H9 (cell line): ENCODE data around the gene MYOCD. TPM values are rescaled to one million over a fixed set of nuclear protein-coding genes. Genes with fewer than 3 reads are reported as not detected.

Source experiments
- DNase-seq: peaks from one replicate; pipeline ENCODE4 v3.0.0-alpha.2; 2017
- H2AFZ ChIP-seq: one replicate; pipeline ENCODE4 v1.6.1; 2013; ENCODE audit warnings: mild to moderate bottlenecking, low read length, control low read depth, moderate library complexity
- H2AK5ac ChIP-seq: 2 replicates; pipeline ENCODE4 v1.6.1; 2013; ENCODE audit warnings: low read length, control low read depth, mixed read lengths; ENCODE audit not compliant: insufficient read length
- H2BK120ac ChIP-seq: one replicate; pipeline ENCODE4 v1.6.1; 2013; ENCODE audit warnings: low read depth, mild to moderate bottlenecking, low read length, control low read depth, inconsistent platforms; ENCODE audit not compliant: poor library complexity, severe bottlenecking
- H2BK12ac ChIP-seq: 2 replicates; pipeline ENCODE4 v1.6.1; 2013; ENCODE audit warnings: low read length, control low read depth, mixed read lengths, low read depth; ENCODE audit not compliant: insufficient read length
- H2BK15ac ChIP-seq: 2 replicates; pipeline ENCODE4 v1.6.1; 2013; ENCODE audit warnings: low read depth, low read length, control low read depth
- H2BK20ac ChIP-seq: one replicate; pipeline ENCODE4 v1.6.1; 2013; ENCODE audit warnings: low read depth, mild to moderate bottlenecking, low read length, control low read depth, inconsistent platforms; ENCODE audit not compliant: poor library complexity, severe bottlenecking
- H2BK5ac ChIP-seq: 2 replicates; pipeline ENCODE4 v1.6.1; 2013; ENCODE audit warnings: low read length, control low read depth, mixed read lengths; ENCODE audit not compliant: insufficient read length
- H3K14ac ChIP-seq: 2 replicates; pipeline ENCODE4 v1.6.1; 2013; ENCODE audit warnings: low read length, control low read depth; ENCODE audit not compliant: insufficient read depth
- H3K18ac ChIP-seq: 2 replicates; pipeline ENCODE4 v1.6.1; 2013; ENCODE audit warnings: low read depth, mild to moderate bottlenecking, mixed read lengths, low read length, control low read depth; ENCODE audit not compliant: insufficient read length
- H3K23ac ChIP-seq: 2 replicates; pipeline ENCODE4 v1.6.1; 2013; ENCODE audit warnings: low read length, control low read depth, mixed read lengths, low read depth; ENCODE audit not compliant: insufficient read length
- H3K23me2 ChIP-seq: 2 replicates; pipeline ENCODE4 v1.6.1; 2013; ENCODE audit warnings: low read depth, mild to moderate bottlenecking, mixed read lengths, low read length, control low read depth; ENCODE audit not compliant: insufficient read length, poor library complexity, severe bottlenecking
- H3K27ac ChIP-seq: 2 replicates; pipeline ENCODE4 v1.5.1; 2013; ENCODE audit warnings: low read length, control low read depth, mixed read lengths, low read depth; ENCODE audit not compliant: insufficient read length
- H3K27me3 ChIP-seq: 2 replicates; pipeline ENCODE4 v1.6.1; 2013; ENCODE audit warnings: low read length, control low read depth, inconsistent platforms; ENCODE audit not compliant: insufficient read depth
- H3K4ac ChIP-seq: 2 replicates; pipeline ENCODE4 v1.6.1; 2013; ENCODE audit warnings: low read depth, mild to moderate bottlenecking, control low read depth, inconsistent platforms, low read length, moderate library complexity
- H3K4me1 ChIP-seq: 2 replicates; pipeline ENCODE4 v1.6.1; 2013; ENCODE audit warnings: low read length, control low read depth, inconsistent platforms; ENCODE audit not compliant: insufficient read depth
- H3K4me2 ChIP-seq: 2 replicates; pipeline ENCODE4 v1.6.1; 2013; ENCODE audit warnings: low read length, control low read depth, mixed read lengths; ENCODE audit not compliant: insufficient read length, insufficient read depth
- H3K56ac ChIP-seq: 2 replicates; pipeline ENCODE4 v1.6.1; 2013; ENCODE audit warnings: low read depth, mild to moderate bottlenecking, mixed read lengths, low read length, control low read depth; ENCODE audit not compliant: insufficient read length
- H3K79me1 ChIP-seq: 2 replicates; pipeline ENCODE4 v1.6.1; 2013; ENCODE audit warnings: low read depth, mild to moderate bottlenecking, moderate library complexity, low read length, control low read depth, inconsistent platforms; ENCODE audit not compliant: insufficient read depth, poor library complexity, severe bottlenecking
- H3K79me2 ChIP-seq: 2 replicates; pipeline ENCODE4 v1.6.1; 2013; ENCODE audit warnings: low read length, control low read depth, inconsistent platforms; ENCODE audit not compliant: insufficient read depth
- H3K9ac ChIP-seq: 2 replicates; pipeline ENCODE4 v1.6.1; 2013; ENCODE audit warnings: low read length, control low read depth, mixed read lengths; ENCODE audit not compliant: insufficient read length; ENCODE audit errors: extremely low read depth
- H3K9me3 ChIP-seq: one replicate; pipeline ENCODE4 v1.6.1; 2013; ENCODE audit warnings: low read depth, low read length, inconsistent platforms; ENCODE audit not compliant: control insufficient read depth
- H3T11ph ChIP-seq: one replicate; pipeline ENCODE4 v1.6.1; 2013; ENCODE audit warnings: mild to moderate bottlenecking, low read length, control low read depth, inconsistent platforms
- H4K20me1 ChIP-seq: one replicate; pipeline ENCODE4 v1.6.1; 2013; ENCODE audit not compliant: control insufficient read depth, insufficient read length, insufficient read depth
- H4K5ac ChIP-seq: 2 replicates; pipeline ENCODE4 v1.6.1; 2013; ENCODE audit warnings: low read depth, mild to moderate bottlenecking, mixed read lengths, low read length, control low read depth; ENCODE audit not compliant: insufficient read length
- H4K8ac ChIP-seq: replicated peaks from 2 replicates; pipeline ENCODE4 v1.6.1; 2013; ENCODE audit warnings: low read length, control low read depth, mixed read lengths, low read depth; ENCODE audit not compliant: insufficient read length
- H4K91ac ChIP-seq: 2 replicates; pipeline ENCODE4 v1.6.1; 2013; ENCODE audit warnings: low read depth, mild to moderate bottlenecking, moderate library complexity, mixed read lengths, low read length, control low read depth; ENCODE audit not compliant: insufficient read length
- H3K27ac Mint-ChIP-seq, 3 experiments: 2 replicates in 2 of 3; 3 replicates in 1 of 3; pipeline ENCODE4 v1.8.0; 2020 to 2021; ENCODE audit warnings: mixed read lengths in 3 of 3, mild to moderate bottlenecking in 1 of 3, moderate library complexity in 1 of 3
- H3K27me3 Mint-ChIP-seq: 2 replicates; pipeline ENCODE4 v1.8.0; 2021; ENCODE audit warnings: low read depth, mild to moderate bottlenecking, moderate library complexity, mixed read lengths
- H3K36me3 Mint-ChIP-seq, 3 experiments: 2 replicates in 2 of 3; 3 replicates in 1 of 3; pipeline ENCODE4 v1.8.0; 2020 to 2021; ENCODE audit warnings: low read depth in 3 of 3, mixed read lengths in 3 of 3; ENCODE audit not compliant: insufficient read depth in 1 of 3
- H3K4me1 Mint-ChIP-seq, 2 experiments: 2 replicates each; pipeline ENCODE4 v1.8.0; 2020; ENCODE audit warnings: mixed read lengths in 2 of 2
- H3K4me3 Mint-ChIP-seq, 2 experiments: 2 replicates in 1 of 2; 3 replicates in 1 of 2; pipeline ENCODE4 v1.8.0; 2020 to 2021; ENCODE audit warnings: mild to moderate bottlenecking in 2 of 2, mixed read lengths in 2 of 2, moderate library complexity in 1 of 2
- H3K9me3 Mint-ChIP-seq, 2 experiments: 2 replicates in 1 of 2; 3 replicates in 1 of 2; pipeline ENCODE4 v1.8.0; 2020; ENCODE audit warnings: mild to moderate bottlenecking in 2 of 2, mixed read lengths in 2 of 2, moderate library complexity in 1 of 2
- WGBS: extraction: QIAGEN DNeasy Blood & Tissue Kit; methylation state at CpG from one replicate; pipeline ENCODE4 v1.1.7; 2013; ENCODE audit warnings: missing lambda C conversion rate, low lambda C conversion rate, mixed read lengths; ENCODE audit not compliant: insufficient read length; ENCODE audit errors: extremely low coverage; 5-methylcytosine and 5-hydroxymethylcytosine counted together
- total RNA-seq: library from RNA; stranded (reverse); gene quantifications from 2 replicates; pipeline ENCODE4 v1.2.1, GENCODE V29; 2021
- TF ChIP-seq, protein P1 (sequence below): fragments of 200-600 bp; sonication (generic); conservative IDR thresholded peaks from 3 replicates; pipeline ENCODE4 v1.8.0; 2021; ENCODE audit warnings: antibody characterized with exemption, mild to moderate bottlenecking

Gene MYOCD
- total RNA-seq, 1 experiment from 2014 or later: 0.17 TPM

DNA sequence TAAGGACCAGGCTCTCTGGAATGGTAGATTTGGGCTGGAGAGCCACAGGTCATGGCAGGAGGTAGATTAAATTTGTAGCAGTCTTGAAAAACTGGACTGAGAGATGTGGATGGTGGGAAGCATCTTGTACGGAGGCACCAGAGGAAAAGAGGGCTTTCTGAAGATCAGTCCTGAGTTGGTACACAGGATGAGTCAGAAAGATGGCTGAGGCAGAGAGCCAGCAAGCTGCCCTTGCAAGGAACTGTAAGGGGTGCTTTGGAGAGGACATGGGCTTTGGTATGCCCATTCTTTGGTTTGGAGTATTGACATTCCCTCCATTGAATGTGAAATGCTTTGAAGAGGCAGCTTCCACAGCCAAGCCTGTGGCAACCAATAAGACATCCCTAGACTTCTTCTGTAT lies 55.9 kb downstream of the MYOCD start:
- Histone ChIP-seq H3K27ac (no peak overlapping the region), H2BK120ac (no peak overlapping the region), H3K4ac (no peak overlapping the region), H3K9ac (no peak overlapping the region), H4K20me1 (no peaks in the 10 kb centered on the region), H2BK20ac (no peak overlapping the region), H3K9me3 (no peaks in the 10 kb centered on the region), H2BK15ac (no peak overlapping the region), H3K27me3 (no peaks in the 10 kb centered on the region), H3K56ac (no peak overlapping the region), H2AK5ac (no peak overlapping the region), H3K4me2 (no peak overlapping the region), H3K79me2 (no peaks in the 10 kb centered on the region), H2BK12ac (no peak overlapping the region), H2BK5ac (no peak overlapping the region), H3K4me1 (peaks cover 7% of the 10 kb centered on the region; the same call in 1 of the 2 replicates), H4K8ac (no peak overlapping the region), H3K23me2 (no peaks in the 10 kb centered on the region), H3K79me1 (no peaks in the 10 kb centered on the region), H3K23ac (no peak overlapping the region), H4K91ac (no peak overlapping the region), H4K5ac (no peak overlapping the region), H3K18ac (no peak overlapping the region), H3T11ph (no peak overlapping the region), H3K14ac (no peak overlapping the region), H2AFZ (no peak overlapping the region)
- Mint-ChIP-seq H3K9me3 (peaks cover 3 to 6% of the 10 kb centered on the region in 2 experiments; a peak in 3 of 5 replicates), H3K27me3 (peaks cover 2% of the 10 kb centered on the region; the same call in 1 of the 2 replicates), H3K36me3 (peaks cover 2 to 6% (median 4%) of the 10 kb centered on the region in 3 experiments; a peak in 4 of 7 replicates), H3K4me1 (peaks cover 18 to 23% of the 10 kb centered on the region in 2 experiments), H3K4me3 (no peak overlapping the region), H3K27ac (no peak overlapping the region)
- TF ChIP-seq, protein P1, sequence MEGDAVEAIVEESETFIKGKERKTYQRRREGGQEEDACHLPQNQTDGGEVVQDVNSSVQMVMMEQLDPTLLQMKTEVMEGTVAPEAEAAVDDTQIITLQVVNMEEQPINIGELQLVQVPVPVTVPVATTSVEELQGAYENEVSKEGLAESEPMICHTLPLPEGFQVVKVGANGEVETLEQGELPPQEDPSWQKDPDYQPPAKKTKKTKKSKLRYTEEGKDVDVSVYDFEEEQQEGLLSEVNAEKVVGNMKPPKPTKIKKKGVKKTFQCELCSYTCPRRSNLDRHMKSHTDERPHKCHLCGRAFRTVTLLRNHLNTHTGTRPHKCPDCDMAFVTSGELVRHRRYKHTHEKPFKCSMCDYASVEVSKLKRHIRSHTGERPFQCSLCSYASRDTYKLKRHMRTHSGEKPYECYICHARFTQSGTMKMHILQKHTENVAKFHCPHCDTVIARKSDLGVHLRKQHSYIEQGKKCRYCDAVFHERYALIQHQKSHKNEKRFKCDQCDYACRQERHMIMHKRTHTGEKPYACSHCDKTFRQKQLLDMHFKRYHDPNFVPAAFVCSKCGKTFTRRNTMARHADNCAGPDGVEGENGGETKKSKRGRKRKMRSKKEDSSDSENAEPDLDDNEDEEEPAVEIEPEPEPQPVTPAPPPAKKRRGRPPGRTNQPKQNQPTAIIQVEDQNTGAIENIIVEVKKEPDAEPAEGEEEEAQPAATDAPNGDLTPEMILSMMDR: no peak
- no peak for DNase-seq
- WGBS: no CpG with 5 or more reads among the region's 1 CpG
